ENCODE results near the gene ZCCHC3.
"Not testable (repeated sequence)": the region's sequence is repeated elsewhere in the genome, so short reads cannot be mapped to it uniquely, and the experiment has no call there.

The ZCCHC3 gene, protein sequence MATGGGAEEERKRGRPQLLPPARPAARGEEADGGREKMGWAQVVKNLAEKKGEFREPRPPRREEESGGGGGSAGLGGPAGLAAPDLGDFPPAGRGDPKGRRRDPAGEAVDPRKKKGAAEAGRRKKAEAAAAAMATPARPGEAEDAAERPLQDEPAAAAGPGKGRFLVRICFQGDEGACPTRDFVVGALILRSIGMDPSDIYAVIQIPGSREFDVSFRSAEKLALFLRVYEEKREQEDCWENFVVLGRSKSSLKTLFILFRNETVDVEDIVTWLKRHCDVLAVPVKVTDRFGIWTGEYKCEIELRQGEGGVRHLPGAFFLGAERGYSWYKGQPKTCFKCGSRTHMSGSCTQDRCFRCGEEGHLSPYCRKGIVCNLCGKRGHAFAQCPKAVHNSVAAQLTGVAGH

DNA sequence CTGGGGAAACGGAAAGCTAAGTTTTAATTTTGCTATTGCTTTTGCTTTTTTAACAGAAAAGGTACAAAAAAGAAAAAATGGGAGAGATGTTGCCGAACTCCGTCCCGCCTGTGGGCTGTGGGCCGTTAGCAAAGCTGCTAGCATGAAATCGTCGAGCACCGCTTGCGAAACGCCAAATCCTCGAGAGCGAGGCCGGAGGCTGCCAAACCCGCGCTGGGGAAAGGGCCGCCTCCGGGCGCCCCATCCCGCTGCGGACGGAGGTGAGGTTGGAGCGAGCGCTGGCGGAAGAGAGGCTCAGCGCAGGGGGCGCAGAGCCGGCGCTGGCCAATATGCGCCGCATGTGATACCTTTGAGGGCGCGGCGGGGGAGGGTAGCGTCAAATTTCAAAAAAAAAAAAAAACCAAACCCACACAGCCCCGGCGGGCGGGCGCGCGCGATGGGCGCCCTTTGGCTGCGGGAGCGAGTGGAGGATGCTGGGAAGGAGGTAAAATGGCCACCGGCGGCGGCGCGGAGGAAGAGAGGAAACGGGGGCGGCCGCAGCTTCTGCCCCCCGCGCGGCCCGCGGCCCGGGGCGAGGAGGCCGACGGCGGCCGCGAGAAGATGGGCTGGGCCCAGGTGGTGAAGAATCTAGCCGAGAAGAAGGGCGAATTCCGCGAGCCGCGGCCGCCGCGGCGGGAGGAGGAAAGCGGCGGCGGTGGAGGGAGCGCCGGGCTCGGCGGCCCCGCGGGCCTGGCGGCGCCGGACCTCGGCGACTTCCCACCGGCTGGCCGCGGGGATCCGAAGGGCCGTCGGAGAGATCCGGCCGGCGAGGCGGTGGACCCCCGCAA, at the start of gene ZCCHC3:
TSS of gene ZCCHC3 (plus strand) at position 473 of the 827 bp plus-strand sequence. CDS start at position 490, 17 bp downstream.
- DNase-seq (ENCODE audit: low spot score) = peak; percentile 82

DNA sequence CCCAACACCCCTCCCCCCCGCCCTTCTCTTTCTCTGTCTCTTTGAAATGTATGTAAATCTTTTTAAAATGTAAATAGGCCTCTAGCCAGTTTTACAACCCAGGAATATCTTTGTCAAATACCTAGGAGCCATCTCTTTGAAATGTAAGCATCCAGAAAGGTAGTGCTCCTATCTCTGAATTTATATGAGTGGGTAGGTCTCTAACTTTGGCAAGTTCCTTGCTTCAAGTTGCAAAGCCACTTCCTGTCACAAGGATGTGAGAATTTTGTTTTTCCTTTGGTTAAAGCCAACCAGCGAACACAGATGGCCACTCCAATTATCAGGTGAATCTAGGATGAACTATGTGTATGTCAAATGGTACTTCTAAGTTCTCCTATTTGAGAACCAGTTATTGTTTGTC, 46.0 kb upstream of the ZCCHC3 start:
- DNase-seq (ENCODE audit: low spot score) = no peak

DNA sequence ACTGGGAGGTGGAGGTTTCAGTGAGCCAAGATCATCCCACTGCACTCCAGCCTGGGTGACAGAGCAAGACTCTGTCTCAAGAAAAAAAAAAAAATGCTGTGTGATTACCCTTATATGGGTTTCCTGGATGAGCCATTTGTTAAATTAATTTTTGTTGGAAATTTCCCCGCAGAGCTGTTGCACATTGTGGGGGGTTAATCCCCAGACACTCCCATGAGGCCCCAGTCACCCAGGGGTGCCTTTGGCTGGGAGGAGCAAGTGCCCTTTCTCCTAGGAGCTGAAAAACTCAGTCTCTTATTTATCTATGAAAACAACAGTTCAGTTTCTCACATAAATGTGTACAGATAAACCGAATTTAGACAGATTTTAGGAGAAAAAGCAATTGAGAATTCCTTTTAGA, 44.6 kb upstream of the ZCCHC3 start:
- no peak for DNase-seq (ENCODE audit: low spot score)

DNA sequence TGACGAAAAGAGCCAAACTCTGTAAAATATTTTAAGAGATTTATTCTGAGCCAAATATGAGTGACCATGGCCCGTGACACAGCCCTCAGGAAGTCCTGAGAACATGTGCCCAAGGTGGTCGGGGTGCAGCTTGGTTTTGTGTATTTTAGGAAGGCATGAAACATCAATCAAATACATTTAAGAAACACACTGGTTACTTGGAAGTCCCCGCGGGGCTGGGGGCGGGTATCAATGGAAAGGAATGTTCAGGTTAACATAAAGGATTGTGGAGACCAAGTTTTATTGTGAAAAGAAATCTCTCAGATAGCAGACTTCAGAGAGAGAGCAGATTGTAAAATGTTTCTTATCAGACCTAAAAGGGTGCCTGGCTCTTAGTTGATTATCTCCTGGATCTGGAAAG, 43.9 kb upstream of the ZCCHC3 start:
- not testable (repeated sequence) for DNase-seq (ENCODE audit: low spot score)

DNA sequence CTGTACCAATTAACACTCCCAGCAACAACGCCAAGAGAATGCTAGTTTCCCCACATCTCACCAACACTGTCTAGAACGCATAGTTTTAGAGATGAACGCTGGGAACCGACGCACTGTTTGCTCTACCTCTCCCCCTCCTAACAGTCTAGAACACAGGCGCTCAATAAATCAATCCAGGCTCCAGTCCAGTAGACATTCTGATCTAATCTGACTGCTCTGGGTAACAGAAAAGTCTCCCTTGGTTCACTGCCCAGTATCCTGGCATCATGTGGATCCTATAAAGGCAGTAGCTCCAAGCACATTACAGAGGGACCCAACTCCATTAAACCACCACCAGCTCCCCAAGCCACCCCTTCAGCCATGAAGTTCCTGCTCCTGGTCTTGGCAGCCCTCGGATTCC, 40.0 kb upstream of the ZCCHC3 start, which contains the start of gene DEFB132:
TSS of gene DEFB132 (plus strand) at position 306 of the 400 bp plus-strand sequence. CDS start at position 361, 55 bp downstream.
- no peak for DNase-seq (ENCODE audit: low spot score)

DNA sequence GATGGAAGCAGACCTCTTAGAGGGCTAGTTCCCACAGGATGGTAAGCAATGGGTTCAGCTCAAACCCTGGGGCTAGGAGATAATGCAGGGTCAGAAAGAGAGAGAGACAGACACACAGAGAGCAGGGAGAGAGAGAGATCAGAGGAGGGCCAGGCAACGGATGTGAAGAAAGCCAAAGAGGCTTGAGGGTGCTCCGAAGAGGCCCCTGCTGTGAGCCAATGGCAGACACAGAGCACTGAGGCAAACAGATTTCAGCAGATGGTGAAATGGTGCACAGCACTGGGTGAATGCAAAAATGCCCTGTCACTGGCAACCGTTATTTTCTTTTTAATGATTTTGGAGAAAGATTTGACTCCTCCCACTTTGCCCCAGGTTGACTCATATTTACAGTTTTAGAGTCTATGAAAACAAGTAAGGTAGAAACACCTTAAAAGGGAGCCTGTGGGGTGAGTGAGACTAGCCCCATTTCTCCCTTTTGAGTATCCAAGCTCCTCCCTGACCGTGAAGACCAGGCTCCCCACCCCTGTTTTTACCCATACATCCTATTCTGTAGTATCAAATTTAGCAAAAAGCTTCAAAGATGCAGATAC, 39.0 kb upstream of the ZCCHC3 start:
- DNase-seq (ENCODE audit: low spot score) = no peak

DNA sequence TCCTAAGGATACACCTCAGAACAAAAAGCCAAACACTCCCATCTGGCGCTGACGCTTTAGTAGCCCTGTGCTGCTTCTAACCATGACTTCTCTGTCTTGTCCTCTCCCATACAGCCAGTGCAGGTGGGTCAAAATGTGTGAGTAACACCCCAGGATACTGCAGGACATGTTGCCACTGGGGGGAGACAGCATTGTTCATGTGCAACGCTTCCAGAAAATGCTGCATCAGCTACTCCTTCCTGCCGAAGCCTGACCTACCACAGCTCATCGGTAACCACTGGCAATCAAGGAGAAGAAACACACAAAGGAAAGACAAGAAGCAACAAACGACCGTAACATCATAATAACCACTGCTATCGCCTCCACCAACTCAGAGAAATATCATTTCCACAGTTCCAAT, 38.4 kb upstream of the ZCCHC3 start:
- DNase-seq (ENCODE audit: low spot score) = no peak

DNA sequence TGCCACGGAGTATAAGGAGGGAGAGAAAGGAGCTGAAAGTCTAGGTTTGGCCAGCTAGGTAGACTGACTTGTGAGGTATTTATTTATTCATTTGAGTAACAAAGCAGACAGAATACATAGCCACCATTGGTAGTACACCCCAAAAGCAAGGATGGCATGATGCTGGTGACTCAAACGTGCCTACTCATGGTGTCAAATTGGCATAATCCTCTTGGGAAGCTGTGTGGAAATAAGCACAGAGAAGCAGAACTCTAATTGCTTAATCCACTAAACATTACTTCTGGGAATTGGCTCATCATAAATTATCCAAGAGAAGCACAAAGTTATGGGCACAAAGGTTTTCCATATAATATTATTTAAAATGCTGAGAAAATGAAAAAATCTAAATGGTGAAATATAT, 37.4 kb upstream of the ZCCHC3 start:
- DNase-seq (ENCODE audit: low spot score) = no peak

DNA sequence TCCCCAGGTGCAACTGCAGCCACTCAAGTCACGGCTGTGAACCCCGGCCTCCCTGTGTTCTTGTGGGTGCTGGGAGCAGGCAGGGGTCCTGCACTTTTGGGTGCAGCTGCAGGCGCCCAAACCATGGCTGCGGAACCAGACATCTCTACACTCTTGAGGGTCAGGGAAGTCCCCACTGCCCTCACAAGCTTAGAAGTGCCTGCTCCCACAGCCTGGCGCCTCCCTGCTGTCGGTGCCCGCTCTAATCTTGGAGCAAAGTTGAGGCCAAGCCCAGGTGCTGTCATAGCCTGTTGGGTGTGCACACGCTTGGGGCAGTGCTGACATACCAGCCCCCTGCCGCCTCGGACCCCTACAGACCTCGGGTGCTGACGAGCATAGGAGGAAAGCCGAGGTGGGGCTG, 33.7 kb upstream of the ZCCHC3 start:
- no peak for DNase-seq (ENCODE audit: low spot score)

DNA sequence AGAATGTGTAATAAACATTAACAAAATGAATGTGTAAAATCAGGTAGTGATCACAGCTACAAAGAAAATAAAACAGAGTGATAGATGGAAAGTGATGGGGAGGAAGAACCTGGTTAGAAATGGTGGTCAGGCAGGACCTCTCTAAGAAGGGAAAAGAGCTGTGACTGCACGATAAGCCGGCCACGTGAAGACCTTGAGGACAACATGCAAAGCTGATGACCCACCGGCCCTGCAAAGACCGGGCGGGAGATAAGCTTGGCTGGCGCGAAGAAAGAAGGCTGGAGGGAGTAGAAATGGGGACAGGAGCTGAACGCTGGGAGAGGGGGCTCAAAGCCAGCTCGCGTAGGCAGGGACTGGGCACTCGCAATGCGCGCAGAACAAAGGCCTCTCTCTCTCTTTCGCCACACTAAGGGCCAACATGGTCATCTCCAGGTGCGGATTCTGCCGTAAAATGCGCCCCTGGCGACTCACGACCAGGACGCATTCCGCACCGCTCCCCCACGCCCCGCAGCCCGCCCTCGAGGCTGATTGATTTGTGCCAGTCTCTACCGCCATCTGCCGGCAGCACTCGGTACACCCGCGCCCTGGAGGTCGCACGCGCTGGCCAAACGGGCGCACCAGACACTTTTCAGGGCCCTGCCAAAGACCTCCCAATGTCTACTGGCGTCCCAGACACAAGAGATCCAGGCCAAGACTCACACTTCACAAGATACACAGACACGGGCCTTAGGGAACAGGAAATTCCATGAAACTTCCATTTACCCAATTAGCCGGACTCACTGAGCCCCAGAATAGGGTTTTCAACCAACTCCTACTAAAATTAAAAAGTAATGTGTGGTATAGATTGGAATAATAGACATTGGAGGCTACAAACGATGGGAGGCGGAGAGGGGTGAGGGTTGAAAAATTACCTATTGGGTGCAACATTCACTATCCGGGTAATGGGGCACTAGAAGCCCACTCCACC, 30.5 kb upstream of the ZCCHC3 start:
- peak; percentile 87 for DNase-seq (ENCODE audit: low spot score)

DNA sequence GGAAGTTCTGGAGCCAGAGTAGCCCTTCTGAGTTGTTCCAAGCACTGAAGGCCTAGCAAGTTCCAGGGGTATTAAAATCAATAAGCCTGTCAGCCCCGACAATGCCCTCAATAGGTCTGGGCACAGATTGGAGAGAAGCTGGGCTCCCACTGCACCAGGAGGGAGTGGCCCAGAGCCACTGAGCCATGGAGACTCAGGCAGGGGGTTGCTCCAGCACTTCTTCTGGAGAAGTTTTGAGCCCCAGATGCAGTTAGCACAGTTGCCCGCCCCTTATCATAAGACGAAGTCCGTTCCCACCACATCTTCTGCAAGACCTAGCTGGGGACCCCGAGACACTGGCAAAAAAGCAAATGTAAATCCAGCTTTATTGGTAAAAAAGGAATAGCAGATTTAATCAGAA, 26.9 kb upstream of the ZCCHC3 start:
- DNase-seq (ENCODE audit: low spot score) = no peak

DNA sequence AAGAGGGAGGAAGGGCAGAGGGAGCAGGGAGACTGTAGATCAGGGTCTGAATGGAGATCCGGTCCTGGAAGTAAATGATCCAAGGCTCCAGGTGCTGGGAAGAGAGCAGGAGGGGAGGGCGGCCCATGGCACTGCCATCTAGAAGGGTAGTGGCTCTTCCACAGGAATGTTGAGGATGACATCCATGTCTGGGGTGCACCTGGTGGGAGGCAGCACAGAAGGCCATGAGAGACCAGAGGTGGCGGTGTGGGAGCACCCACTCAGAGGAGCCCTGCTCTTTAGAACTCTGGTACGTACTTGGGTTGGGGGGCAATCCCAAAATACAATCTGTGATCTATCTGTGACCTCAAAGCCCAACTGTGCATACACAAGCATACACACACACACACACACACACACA, 26.3 kb upstream of the ZCCHC3 start:
- DNase-seq (ENCODE audit: low spot score) = no peak

DNA sequence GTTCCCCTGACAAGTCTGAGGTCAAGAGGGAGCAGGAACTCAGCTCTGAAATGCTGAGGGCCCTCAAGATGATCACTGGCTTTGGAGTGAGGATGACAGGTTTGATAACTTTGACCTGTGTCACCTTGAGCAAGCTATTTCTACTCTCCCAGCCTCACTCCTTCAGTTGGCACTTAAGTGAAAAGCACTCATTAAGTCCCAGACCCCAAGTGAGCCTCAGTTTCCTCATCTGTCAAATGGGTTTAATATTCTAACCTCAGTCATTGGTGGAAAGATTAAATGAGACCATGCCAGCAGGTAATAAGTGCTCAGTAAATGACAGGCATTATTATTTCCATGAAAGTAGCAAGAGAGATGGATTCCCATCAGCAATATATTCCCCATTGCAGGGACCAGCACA, 25.8 kb upstream of the ZCCHC3 start:
- no peak for DNase-seq (ENCODE audit: low spot score)

DNA sequence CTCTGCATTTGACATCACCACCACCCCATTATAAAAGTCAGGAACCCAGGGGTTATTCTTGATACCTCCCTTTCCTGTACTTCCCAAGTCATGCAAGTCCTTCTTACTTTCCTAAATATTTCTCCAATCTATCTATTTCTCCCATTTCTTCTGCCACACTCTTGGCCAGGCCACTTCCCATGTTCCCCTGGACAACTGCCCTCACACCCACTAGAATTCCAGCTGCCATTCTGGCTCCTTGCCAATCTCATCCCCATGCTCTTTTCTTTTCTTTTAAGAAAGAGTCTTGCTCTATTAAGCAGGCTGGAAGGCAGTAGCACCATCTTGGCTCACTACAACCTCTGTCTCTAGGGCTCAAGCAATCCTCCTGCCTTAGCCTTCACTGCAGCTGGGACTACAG, 24.7 kb upstream of the ZCCHC3 start:
- no peak for DNase-seq (ENCODE audit: low spot score)

DNA sequence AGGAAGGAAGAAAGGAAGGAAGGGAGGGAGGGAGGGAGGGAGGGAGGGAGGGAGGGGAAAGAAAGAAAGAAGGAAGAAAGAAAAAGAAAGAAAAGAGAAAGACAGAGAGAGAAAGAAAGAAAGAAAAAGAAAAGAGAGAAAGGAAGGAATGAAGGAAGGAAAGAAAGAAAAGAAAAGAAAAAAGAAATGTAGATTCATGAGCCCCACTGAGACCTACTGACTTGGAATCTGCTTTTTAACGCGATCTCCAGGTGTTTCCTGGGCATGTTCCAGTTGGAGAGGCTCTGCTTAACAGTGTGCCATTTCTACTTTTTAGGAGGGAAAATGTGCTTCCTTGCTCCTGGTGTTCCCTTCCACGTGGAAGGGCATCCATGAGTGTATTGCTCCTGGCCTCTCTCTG, 23.5 kb upstream of the ZCCHC3 start:
- no peak for DNase-seq (ENCODE audit: low spot score)

DNA sequence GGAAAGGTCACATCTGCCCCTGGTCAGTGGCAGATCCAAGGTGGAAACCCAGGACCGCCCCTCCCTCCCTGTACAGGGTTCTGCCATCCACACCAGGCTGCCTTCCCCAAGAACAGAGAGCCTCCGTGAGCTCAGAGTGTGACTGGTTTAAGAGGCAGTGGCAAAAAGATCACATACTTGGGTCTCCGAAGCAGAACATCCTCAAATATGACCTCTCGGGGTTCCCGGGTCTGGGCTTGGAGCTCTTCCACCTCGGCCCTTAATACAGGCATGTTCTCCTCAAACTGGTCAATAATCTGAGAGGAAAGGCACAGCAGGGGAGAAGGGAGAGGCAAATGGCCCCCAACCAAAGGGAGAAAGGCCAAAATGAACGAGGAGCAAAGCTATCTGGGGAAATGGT, 21.6 kb upstream of the ZCCHC3 start:
- no peak for DNase-seq (ENCODE audit: low spot score)

DNA sequence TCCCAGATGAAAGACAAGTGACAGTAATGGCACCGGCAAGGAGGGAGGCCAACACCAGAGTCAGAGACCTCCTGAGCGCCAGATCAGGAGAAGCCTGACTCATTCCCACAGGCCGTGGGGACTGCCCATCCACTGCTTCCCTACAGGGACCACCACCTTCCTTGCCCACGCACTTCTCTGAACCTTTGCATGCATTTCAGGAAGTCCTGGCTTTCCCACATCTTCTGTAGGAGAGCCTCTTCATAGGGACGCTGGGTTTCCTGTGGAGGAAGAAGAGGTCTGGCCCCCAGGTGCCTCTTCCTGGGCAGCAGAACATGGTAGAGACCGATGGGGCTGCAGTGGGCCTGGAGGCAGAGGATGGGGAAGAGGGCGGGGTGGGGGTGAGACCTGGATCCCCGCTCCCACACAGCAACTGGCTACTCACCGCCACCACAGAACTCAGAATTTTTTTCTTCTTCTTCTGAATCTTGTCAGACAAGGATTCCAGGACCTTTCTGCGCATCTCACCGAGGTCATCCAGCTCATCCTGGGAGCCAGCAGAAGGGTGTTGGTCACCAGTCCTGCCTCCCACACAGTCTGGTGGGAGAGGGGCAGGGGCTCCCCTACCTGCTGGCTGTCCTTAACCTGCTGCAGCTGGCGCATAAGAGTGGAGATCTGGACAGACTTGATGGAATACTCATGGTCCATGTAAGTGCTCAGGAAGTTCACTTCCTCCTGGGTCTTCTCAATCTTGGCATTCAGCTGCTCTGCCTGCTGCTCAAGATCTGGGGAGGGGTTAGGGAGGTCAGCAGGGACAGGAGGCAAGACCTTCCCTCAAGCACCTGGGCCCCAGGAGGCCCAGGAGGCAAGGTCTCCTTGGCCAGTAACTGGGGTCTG, 20.5 kb upstream of the ZCCHC3 start:
- DNase-seq (ENCODE audit: low spot score) = no peak

DNA sequence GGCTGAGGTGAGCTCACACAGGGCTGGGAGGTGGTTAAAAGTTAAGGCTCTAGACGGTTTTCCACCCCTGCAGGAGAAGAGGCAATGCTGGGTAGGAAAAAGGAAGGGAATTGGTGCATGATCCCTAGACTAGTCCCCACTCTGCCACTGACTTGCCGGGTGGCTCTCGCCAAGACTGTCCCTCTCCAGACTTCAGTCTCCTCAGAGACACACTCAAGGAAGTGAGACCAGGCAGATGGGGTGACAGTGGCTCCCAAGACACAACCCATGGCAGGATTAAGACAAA, 19.9 kb upstream of the ZCCHC3 start:
- no peak for DNase-seq (ENCODE audit: low spot score)

DNA sequence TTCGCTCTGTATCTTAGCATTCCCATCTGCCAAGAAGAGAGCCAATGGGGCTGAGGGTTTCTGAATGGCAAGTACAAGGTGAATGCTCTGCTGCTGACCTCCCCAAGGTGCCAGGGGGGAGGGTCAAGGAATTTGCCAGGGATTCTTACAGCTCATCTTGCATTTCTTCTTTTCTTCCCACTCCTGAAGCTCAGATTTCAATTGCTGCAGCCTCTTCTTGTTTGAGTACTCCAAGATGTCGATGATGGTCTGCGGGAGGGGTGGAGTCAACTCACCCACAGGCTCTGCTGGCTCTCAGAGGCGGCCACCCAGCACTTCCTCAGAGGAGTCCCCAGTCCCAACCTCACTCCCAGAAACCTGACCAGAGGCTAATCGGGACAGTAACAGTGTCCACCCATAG, 19.2 kb upstream of the ZCCHC3 start:
- DNase-seq (ENCODE audit: low spot score) = no peak

DNA sequence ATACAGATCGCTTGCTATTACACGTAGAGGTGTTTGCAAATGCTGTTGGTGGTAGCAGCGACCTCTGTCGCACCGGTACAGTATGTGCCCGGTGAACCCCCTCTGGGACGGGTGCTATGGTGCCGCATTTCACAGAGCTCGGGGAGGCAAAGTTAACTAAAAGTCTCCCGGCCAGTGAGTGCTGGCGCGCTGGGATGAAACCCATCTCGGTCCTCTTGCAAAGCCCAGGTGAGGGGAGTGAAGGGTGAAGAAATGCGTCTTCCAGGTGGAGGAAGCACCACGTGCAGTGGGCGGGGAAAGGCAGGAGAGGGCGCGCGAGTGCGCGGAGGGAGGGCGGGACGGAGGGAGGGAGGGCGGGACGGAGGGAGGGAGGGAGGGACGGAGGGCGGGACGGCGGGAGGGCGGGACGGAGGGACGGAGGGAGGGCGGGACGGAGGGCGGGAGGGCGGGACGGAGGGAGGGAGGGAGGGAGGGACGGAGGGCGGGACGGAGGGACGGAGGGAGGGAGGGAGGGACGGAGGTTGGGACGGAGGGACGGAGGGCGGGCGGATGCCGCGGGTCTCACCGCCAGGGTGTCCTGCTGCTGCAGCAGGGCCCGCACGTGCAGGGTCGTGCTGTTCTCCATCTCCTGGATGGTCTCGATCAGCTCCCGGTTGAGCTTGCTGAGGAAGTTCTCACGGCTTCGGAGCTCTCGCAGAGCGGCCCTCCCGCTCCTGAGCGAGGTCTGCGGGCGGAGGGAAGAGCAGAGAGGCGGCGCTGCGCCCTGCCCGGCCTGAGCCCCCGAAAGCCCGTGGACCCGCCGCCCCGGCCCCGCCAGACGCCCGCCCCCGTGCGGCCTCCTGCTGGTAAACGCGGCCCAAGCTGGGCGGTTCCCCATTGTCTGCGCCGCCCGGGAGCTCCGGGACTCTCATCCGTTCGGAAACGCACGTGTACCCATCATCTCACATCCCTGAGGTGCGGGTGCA, 18.5 kb upstream of the ZCCHC3 start:
- DNase-seq (ENCODE audit: low spot score) = no peak

Measured in CD4-positive, alpha-beta T cell treated with Interleukin-6 at 100 ng/mL for 8 hours (primary cell).